NT2/D1 (cell line): ENCODE data around the gene RTN4.

Experiments
- SUZ12 ChIP-seq: IDR thresholded peaks from 2 replicates; pipeline ENCODE4 v1.6.1; 2011; ENCODE audit not compliant: insufficient read length, insufficient read depth; ENCODE audit errors: extremely low read depth
- ZNF274 ChIP-seq: IDR thresholded peaks from 2 replicates; pipeline ENCODE4 v1.6.1; 2011; ENCODE audit warnings: mild to moderate bottlenecking, low read depth, low read length

- TF ChIP-seq ZNF274, result no peak
- TF ChIP-seq SUZ12, result no peak
Observed at GRCh38 chr2:55085113-55086040, 35.1 kb upstream of the RTN4 start.
